DLD1 (cell line): ENCODE results near the gene FNTB.
"Not testable (repeated sequence)": the region's sequence is repeated elsewhere in the genome, so short reads cannot be mapped to it uniquely, and the experiment has no call there.

ENCODE experiments used
- in situ Hi-C: cut with HindIII; loops from 2 replicates; pipeline ENCODE4 v1.10.0; 2017; ENCODE audit warnings: low sequenced_read_pairs

The FNTB gene

GRCh38 chr14:65010211-65010931, 23.7 kb downstream of the FNTB start:
- in situ Hi-C loops = no loop called here

GRCh38 chr14:65011538-65011937, 24.8 kb downstream of the FNTB start:
- in situ Hi-C loops = no loop called here

- in situ Hi-C loops = no loop called here
These were observed 25.7 kb downstream of the FNTB start for GRCh38 chr14:65012353-65012752.

- in situ Hi-C loops = no loop called here
These were observed 28.7 kb downstream of the FNTB start for GRCh38 chr14:65015391-65015790.

- in situ Hi-C loops = no loop called here
These were observed 29.8 kb downstream of the FNTB start for GRCh38 chr14:65016471-65016870.

GRCh38 chr14:65019944-65020566, 33.4 kb downstream of the FNTB start:
- in situ Hi-C loops = no loop called here

- in situ Hi-C loops = no loop called here
These were observed 38.3 kb downstream of the FNTB start for GRCh38 chr14:65024957-65025356.

- in situ Hi-C loops = no loop called here
These were observed 39.1 kb downstream of the FNTB start for GRCh38 chr14:65025818-65026217.

- in situ Hi-C loops = no loop called here
These were observed 39.8 kb downstream of the FNTB start for GRCh38 chr14:65026526-65026925.

- in situ Hi-C loops = no loop called here
These were observed 40.6 kb downstream of the FNTB start for GRCh38 chr14:65027127-65027799.

GRCh38 chr14:65028937-65029336, 42.2 kb downstream of the FNTB start:
- in situ Hi-C loops = no loop called here

- in situ Hi-C loops = not testable (repeated sequence)
These were observed 44.6 kb downstream of the FNTB start for GRCh38 chr14:65031321-65031720.

GRCh38 chr14:65032319-65032718, 45.6 kb downstream of the FNTB start:
- in situ Hi-C loops = no loop called here

- in situ Hi-C loops = no loop called here
These were observed 46.5 kb downstream of the FNTB start for GRCh38 chr14:65033181-65033580.

- in situ Hi-C loops = no loop called here
These were observed 47.3 kb downstream of the FNTB start for GRCh38 chr14:65034021-65034420.

GRCh38 chr14:65035049-65035448, 48.4 kb downstream of the FNTB start:
- in situ Hi-C loops = no loop called here

GRCh38 chr14:65038966-65039365, 52.3 kb downstream of the FNTB start:
- in situ Hi-C loops = no loop called here

- in situ Hi-C loops = no loop called here
These were observed 54.2 kb downstream of the FNTB start for GRCh38 chr14:65040666-65041433.

GRCh38 chr14:65041434-65041915, 54.8 kb downstream of the FNTB start:
- in situ Hi-C loops = no loop called here

GRCh38 chr14:65042296-65042695, 55.6 kb downstream of the FNTB start:
- in situ Hi-C loops = no loop called here

GRCh38 chr14:65042731-65043372, 56.2 kb downstream of the FNTB start:
- in situ Hi-C loops = no loop called here
